GM19025 (cell line): ENCODE data around the gene OSGEP.
A peak's percentile ranks its signal among the peaks of the same experiment; 100 is the strongest.
"Not testable (repeated sequence)": the region's sequence is repeated elsewhere in the genome, so short reads cannot be mapped to it uniquely, and the experiment has no call there.

Experiments used
- ATAC-seq: cut with Tn5 transposase; IDR thresholded peaks from one replicate; pipeline ENCODE4 v1.9.1; 2021; ENCODE audit warnings: mild to moderate bottlenecking, low read depth, moderate library complexity; ENCODE audit not compliant: unreplicated experiment

OSGEP gene

GRCh38 chr14:20470603-20470901 lies 15.9 kb upstream of the OSGEP start:
- no peak for ATAC-seq

GRCh38 chr14:20469890-20470602 lies 15.4 kb upstream of the OSGEP start:
- ATAC-seq = peak; percentile 38

GRCh38 chr14:20469242-20469889 lies 14.8 kb upstream of the OSGEP start, which contains the start of gene PNP:
TSS of gene PNP (plus strand) at chr14:20469406. CDS start at chr14:20469525, 119 bp downstream.
- ATAC-seq = peak; percentile 95

- ATAC-seq = peak; percentile 2
Measured at GRCh38 chr14:20468764-20469241, 14.2 kb upstream of the OSGEP start.

- ATAC-seq = peak; percentile 95
Measured at GRCh38 chr14:20461225-20462141, 6.9 kb upstream of the OSGEP start, which contains the start of gene PIP4P1. TSS of gene PIP4P1 (minus strand) at chr14:20461434. CDS start at chr14:20461325, 109 bp downstream.

GRCh38 chr14:20460458-20461224 lies 6.0 kb upstream of the OSGEP start:
- ATAC-seq = no peak

- ATAC-seq = no peak
Measured at GRCh38 chr14:20458031-20458789, 3.6 kb upstream of the OSGEP start.

GRCh38 chr14:20456971-20457370 lies 2.4 kb upstream of the OSGEP start:
- no peak for ATAC-seq

- ATAC-seq = peak; percentile 32
Measured at GRCh38 chr14:20455355-20456300, 1.0 kb upstream of the OSGEP start.

GRCh38 chr14:20452831-20453230 lies 1.8 kb downstream of the OSGEP start:
- ATAC-seq = not testable (repeated sequence)

GRCh38 chr14:20446889-20447288 lies 7.7 kb downstream of the OSGEP start:
- ATAC-seq = no peak

- ATAC-seq = not testable (repeated sequence)
Measured at GRCh38 chr14:20443650-20444049, 11.0 kb downstream of the OSGEP start.

- no peak for ATAC-seq
Measured at GRCh38 chr14:20441461-20441860, 13.2 kb downstream of the OSGEP start.

GRCh38 chr14:20440882-20441281 lies 13.7 kb downstream of the OSGEP start:
- no peak for ATAC-seq

GRCh38 chr14:20440465-20440864 lies 14.1 kb downstream of the OSGEP start:
- ATAC-seq = no peak

- no peak for ATAC-seq
Measured at GRCh38 chr14:20438664-20439063, 15.9 kb downstream of the OSGEP start.

GRCh38 chr14:20436363-20436755 lies 18.3 kb downstream of the OSGEP start:
- ATAC-seq = no peak

GRCh38 chr14:20435582-20436362 lies 18.8 kb downstream of the OSGEP start, which contains the start of gene KLHL33:
TSS of gene KLHL33 (minus strand) at chr14:20436166. CDS start at chr14:20435811, 355 bp downstream.
- ATAC-seq = no peak
